ENCODE data around the gene ANKRD60. TPM values are rescaled to one million over a fixed set of nuclear protein-coding genes. Genes with fewer than 3 reads are reported as not detected.
A peak's percentile ranks its signal among the peaks of the same experiment; 100 is the strongest.

Gene ANKRD60
- total RNA-seq, 1 donor: not detected

DNA sequence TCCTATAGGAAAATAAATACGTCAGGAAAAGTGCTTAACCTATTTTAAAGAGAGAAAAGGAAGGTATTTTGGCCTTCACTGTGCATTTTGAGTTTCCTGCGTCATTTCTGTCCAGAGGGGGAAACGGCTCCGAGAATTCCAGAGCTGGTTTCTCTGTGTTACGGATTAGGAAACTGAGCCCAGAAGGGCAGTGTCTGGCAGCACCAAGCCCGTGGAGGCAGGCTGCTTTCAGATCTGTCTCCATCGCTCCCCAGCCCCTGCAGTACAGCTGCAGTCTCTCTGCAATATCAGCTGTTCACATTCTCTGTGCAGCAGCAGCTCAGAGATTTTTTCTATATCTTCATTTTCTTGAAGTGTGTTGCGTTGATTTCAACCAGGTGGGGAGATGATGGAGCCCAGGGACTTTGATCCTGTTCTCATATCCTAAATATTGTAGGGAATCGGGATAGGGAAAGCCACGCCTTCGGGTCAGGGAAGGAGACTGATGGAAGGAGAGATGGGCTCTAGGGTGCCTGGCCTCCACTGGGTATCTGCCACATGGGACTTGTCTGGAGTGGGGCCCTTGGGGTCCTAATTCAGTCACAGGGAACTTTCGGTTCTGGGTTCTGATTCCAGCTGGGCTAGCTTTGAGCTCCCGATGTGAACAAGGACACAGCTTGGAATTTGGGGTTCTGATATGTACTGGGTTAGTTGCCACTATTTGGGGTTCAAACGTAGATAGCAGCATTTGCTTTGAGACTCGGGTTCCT, 2.8 kb downstream of the ANKRD60 start:
- DNase-seq (ENCODE audit: low read depth): peak; percentile 18
- no peak for TF ChIP-seq CTCF (IDR thresholded peaks at IDR 0.05; ENCODE audit: insufficient read depth, low read length)
- no peak overlapping the region for H3K4me3 ChIP-seq (ENCODE audit: low read depth, low read length)

- no peak overlapping the region for H3K4me3 ChIP-seq (ENCODE audit: low read depth, low read length)
- TF ChIP-seq CTCF (IDR thresholded peaks at IDR 0.05; ENCODE audit: insufficient read depth, low read length): no peak
- DNase-seq (ENCODE audit: low read depth): no peak
These were observed 3.5 kb downstream of the ANKRD60 start for GRCh38 chr20:58224974-58225373.

GRCh38 chr20:58224097-58224496, 4.4 kb downstream of the ANKRD60 start:
- TF ChIP-seq CTCF (IDR thresholded peaks at IDR 0.05; ENCODE audit: insufficient read depth, low read length): no peak
- no peak overlapping the region for H3K4me3 ChIP-seq (ENCODE audit: low read depth, low read length)
- no peak for DNase-seq (ENCODE audit: low read depth)

DNA sequence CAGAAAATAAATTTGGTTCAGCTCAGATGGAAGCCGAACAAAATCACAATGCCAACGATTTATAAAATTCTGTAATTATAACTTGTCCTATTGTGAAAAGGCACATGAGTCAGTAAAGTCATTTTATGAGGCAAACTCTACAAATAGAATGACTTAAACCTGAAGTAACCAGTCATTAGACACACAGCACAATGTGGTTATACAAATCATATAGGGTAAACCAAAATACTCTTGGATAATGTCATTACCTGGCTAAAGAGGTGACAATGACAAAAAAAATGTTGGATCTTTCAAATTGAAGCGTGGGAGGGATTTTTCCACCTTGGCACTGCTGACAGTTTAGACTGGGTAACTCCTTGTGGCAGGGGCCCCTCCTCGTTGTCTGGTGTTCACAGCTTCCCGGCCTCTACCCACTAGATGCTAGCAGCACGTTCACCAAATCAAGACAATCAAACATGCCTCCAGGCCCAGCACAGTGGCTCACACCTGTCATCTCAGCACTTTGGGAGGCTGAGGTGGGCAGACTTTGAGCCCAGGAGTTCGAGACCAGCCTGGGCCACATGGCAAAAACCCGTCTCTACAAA, 5.0 kb downstream of the ANKRD60 start:
- no peak for DNase-seq (ENCODE audit: low read depth)
- TF ChIP-seq CTCF (IDR thresholded peaks at IDR 0.05; ENCODE audit: insufficient read depth, low read length): no peak
- no peak overlapping the region for H3K4me3 ChIP-seq (ENCODE audit: low read depth, low read length)

GRCh38 chr20:58222446-58222845, 6.0 kb downstream of the ANKRD60 start:
- no peak for TF ChIP-seq CTCF (IDR thresholded peaks at IDR 0.05; ENCODE audit: insufficient read depth, low read length)
- no peak for DNase-seq (ENCODE audit: low read depth)
- no peak overlapping the region for H3K4me3 ChIP-seq (ENCODE audit: low read depth, low read length)

DNA sequence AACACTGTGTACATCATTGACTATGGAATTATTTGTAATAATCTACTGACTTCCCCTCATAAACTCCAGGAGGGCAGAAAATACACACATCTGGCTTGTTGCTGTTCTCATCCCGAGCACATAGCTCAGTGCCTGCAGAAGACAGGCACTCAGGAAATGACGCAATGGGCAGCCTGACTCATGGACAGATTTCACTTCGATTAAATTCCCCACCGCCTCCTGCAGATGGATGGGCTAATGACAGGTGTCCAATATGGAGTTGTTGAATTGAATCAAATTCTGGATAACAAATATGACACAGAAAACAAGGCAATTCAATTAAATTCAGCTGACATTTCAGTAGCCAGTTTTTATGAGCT, 9.1 kb downstream of the ANKRD60 start:
- no peak for DNase-seq (ENCODE audit: low read depth)
- no peak for TF ChIP-seq CTCF (IDR thresholded peaks at IDR 0.05; ENCODE audit: insufficient read depth, low read length)
- H3K4me3 ChIP-seq (ENCODE audit: low read depth, low read length): no peak overlapping the region
